Left renal pelvis (tissue), 4 donors: ENCODE data around the gene NDUFV3. TPM values are rescaled to one million over a fixed set of nuclear protein-coding genes. Genes with fewer than 3 reads are reported as not detected.
"Not testable (repeated sequence)": the region's sequence is repeated elsewhere in the genome, so short reads cannot be mapped to it uniquely, and the experiment has no call there.

ENCODE experiments used
- DNase-seq, 4 donors: peaks; one replicate each; pipeline ENCODE4 v3.0.0-alpha.2; 2013; ENCODE audit warnings: low read depth in 4 of 4, low spot score in 3 of 4
- polyA plus RNA-seq, 4 donors: library from polyadenylated mRNA; unstranded; fragments of 120-200 nt; gene quantifications; one replicate each; pipeline ENCODE4 v1.2.1, GENCODE V29; 2013; ENCODE audit not compliant: insufficient read length in 4 of 4

Gene NDUFV3
- polyA plus RNA-seq, 4 donors, result 31.2 to 44.1 (median 38.7) TPM

- no peak for DNase-seq
Measured at GRCh38 chr21:42855937-42856335, 37.2 kb upstream of the NDUFV3 start.

- DNase-seq, result no peak
Measured at GRCh38 chr21:42857216-42857615, 35.9 kb upstream of the NDUFV3 start.

GRCh38 chr21:42858185-42858847 lies 34.8 kb upstream of the NDUFV3 start:
- DNase-seq, result no peak

- no peak for DNase-seq
Measured at GRCh38 chr21:42858957-42859890, 33.9 kb upstream of the NDUFV3 start.

- no peak for DNase-seq
Measured at GRCh38 chr21:42859891-42860230, 33.2 kb upstream of the NDUFV3 start.

- no peak for DNase-seq
Measured at GRCh38 chr21:42860345-42860744, 32.8 kb upstream of the NDUFV3 start.

- DNase-seq, result no peak
Measured at GRCh38 chr21:42861311-42861847, 31.7 kb upstream of the NDUFV3 start.

- no peak for DNase-seq
Measured at GRCh38 chr21:42861848-42862400, 31.2 kb upstream of the NDUFV3 start.

- DNase-seq, result no peak
Measured at GRCh38 chr21:42862774-42863503, 30.2 kb upstream of the NDUFV3 start.

- DNase-seq, result no peak
Measured at GRCh38 chr21:42863504-42863870, 29.6 kb upstream of the NDUFV3 start.

GRCh38 chr21:42864286-42864685 lies 28.8 kb upstream of the NDUFV3 start:
- no peak for DNase-seq

GRCh38 chr21:42864815-42865775 lies 28.0 kb upstream of the NDUFV3 start:
- no peak for DNase-seq

GRCh38 chr21:42865776-42866160 lies 27.3 kb upstream of the NDUFV3 start:
- DNase-seq, result no peak

- DNase-seq, result no peak
Measured at GRCh38 chr21:42868196-42868595, 24.9 kb upstream of the NDUFV3 start.

GRCh38 chr21:42873096-42873495 lies 20.0 kb upstream of the NDUFV3 start:
- DNase-seq, result no peak

- not testable (repeated sequence) for DNase-seq
Measured at GRCh38 chr21:42875811-42876210, 17.3 kb upstream of the NDUFV3 start.

GRCh38 chr21:42878678-42878992 lies 14.5 kb upstream of the NDUFV3 start:
- DNase-seq, result no peak

- peak; percentile 94 to 96 (median 96) for DNase-seq
Measured at GRCh38 chr21:42878993-42879787, 13.9 kb upstream of the NDUFV3 start, which contains the start of gene WDR4. TSS of gene WDR4 (minus strand) at chr21:42879539. CDS start at chr21:42879495, 44 bp downstream.

GRCh38 chr21:42880352-42880751 lies 12.8 kb upstream of the NDUFV3 start:
- no peak for DNase-seq
